NK-92 treated with Interleukin-12 subunit alpha and Interleukin-12 subunit beta, amount 100 ng/mL, for 24 hours (cell line): ENCODE data around the gene P2RY12.
"Not testable (repeated sequence)": the region's sequence is repeated elsewhere in the genome, so short reads cannot be mapped to it uniquely, and the experiment has no call there.

ENCODE experiments used
- DNase-seq: peaks from one replicate; lab custom pipeline; 2025; lab: John Stamatoyannopoulos, UW

P2RY12 gene

DNA sequence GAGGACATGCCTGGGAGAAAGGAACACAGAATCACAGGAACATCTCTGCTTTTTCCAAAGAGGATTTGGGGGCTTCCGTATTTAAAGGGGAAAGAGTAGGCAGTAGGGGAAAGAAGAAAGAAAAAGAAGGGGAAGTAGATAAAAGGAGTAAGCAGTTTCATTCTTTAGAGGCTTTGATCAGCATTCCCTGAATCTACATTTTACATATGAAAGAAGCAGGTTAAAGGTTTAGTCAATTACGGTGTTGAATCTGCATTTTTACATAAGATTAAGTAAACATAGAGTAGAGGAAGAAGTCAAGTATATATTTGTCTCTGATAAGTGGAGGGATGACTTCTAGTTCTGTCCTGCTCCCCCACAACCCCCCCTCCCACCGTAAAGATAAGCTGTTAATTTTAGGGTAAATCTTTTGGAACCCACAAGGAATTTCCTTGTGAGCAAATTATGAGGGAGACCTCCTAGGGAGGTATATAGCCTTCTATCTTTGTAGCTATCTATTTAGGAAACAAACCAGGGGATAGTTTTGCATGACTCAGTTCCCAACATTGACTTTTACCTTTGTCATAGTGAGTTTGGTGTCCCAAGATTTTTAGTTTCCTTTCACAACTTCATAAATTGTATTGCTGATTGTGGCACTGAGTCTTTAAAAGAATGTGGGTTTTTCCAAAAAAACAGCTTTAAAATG lies 8.7 kb upstream of the P2RY12 start:
- DNase-seq: no peak

DNA sequence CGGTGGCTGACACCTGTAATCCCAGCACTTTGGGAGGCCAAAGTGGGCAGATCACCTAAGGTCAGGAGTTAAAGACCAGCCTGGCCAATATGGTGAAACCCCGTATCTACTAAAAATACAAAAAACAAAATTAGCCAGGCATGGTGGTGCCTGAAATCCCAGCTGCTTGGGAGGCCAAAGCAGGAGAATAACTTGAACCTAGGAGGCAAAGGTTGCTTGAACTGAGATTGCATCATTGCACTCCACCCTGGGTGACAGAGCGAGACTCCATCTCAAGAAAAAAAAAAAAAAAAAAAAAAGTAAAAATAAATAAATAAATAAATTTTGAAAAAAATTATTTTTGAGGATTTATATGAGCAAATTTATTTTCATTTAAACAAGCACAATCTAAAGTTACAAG lies 7.6 kb upstream of the P2RY12 start:
- not testable (repeated sequence) for DNase-seq

DNA sequence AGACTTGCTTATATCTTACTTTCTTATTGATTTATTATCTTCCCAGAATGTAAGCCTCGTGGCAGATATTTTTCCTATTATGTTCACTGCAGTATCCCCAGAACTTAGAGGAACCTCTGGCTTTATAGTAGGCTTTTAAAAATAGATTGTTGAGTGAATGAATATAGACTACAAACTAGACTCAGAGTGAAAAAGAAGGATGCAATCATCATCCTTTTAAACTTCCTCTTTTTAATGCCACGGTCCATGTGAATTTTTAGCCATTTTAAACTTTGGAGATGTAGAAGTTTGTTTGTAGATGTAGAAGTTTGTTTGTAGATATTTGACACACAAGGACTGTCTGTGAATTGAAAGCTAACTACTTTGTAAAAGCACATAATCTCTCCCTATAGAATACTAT lies 7.2 kb upstream of the P2RY12 start:
- DNase-seq: no peak

DNA sequence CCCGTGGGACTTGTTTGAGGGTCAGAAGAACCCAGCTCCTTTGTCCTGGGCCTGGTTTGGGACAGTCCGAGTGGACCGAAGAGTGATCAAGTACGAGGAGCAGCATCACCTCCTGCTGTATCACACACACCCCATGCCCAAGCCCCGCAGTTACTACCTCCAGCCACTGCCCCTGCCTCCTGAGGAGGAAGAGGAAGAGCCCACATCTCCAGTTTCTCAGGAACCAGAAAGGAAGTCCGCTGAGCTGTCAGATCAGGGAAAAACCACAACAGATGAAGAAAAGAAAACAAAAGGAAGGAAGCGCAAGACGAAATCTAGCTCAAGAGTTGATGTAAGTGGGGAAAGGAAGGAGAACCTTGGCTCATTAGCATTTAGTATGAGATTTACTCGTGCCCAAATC lies 3.3 kb upstream of the P2RY12 start:
- DNase-seq: no peak

DNA sequence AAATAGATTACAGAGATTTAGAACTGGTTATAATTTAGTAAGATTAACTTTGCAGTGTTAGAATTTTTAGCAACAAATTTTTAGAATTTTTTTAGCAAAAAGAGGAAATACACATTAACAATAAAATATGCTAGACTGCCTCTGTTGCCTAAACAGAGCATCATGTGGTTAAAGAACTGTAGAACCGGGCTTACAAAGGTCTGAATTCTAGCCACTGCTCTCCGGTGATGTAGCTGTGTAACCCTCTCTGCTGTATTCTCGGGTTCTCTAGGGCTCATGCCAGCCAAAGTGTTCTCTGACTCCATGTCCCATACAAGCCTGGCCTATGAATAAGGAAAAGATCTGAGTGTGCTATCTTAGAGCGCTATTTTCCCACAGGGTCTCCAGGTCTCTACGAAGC lies 2.9 kb upstream of the P2RY12 start:
- no peak for DNase-seq

DNA sequence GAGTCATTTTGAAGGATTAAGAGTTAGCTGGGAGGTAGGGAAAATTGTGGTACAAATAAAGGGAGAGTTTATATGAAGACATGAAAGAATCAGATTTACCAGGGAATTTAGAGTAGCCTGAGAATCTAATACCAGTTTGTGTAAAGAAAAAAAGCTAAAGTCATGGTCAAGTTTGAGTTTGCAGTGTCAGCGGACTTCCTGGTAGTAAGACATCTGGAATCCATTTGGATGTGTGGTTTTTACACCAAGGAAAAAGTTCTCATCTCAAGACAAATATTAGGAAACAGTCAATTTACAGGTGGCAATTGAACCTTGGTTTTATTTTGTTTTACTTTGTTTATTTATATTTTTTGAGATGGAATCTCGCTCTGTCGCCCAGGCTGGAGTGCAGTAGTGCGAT lies 1.5 kb upstream of the P2RY12 start:
- no peak for DNase-seq

DNA sequence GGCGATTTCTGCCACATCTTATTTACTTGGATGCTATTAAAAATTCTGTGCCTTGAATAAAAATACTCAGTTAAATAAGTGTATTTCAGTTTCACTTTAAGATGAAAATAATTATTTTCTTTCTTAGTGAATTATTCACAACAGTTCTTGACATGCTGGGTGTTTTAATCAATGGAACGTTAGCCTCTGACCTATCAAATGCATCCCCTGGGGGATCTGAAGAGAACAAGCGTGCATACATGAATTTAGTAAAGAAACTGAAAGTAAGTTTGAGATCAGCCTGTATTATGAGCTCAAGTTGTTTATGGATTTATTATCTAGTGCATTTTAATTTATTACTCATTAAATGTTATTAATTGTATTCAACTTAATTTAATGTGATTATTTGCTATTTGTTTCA lies 597 bp downstream of the P2RY12 start:
- no peak for DNase-seq

DNA sequence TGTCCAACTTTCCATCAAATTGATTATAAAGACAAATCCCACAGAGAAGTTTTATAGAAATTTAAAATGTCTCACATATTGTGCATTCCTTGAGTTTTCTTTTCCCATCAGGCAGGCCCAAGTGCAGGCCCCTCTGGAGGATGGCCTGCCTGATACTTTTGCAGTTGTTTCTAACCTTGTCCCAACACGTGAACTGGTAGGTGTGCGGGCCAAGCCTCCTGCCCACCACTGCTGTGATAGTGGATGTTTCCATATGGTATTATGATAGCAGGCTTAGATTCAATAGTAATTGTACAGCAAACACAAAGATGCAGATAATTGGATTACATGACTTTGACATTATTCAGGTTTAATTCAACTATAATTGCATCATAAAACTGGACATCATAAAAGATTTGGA lies 1.4 kb downstream of the P2RY12 start:
- DNase-seq: no peak

DNA sequence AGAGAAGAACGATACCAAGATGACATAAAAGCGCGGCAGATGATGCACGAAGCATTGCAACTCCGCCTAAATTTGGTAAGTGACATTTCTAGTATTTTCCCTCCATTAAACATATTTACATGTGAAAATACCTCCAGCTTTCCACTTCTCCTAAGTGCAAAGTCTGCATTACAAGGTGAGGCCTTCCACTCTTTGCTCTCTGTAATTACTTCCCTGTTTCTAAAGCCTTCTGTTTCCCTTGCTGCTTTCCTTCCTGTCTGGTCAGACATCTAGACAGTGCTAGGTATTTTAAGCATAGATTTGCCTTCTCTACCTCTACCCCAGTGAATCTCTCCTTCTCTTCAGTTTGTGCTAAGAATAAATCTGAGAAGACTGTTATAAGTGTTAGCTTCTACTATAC lies 1.9 kb downstream of the P2RY12 start:
- DNase-seq: no peak

DNA sequence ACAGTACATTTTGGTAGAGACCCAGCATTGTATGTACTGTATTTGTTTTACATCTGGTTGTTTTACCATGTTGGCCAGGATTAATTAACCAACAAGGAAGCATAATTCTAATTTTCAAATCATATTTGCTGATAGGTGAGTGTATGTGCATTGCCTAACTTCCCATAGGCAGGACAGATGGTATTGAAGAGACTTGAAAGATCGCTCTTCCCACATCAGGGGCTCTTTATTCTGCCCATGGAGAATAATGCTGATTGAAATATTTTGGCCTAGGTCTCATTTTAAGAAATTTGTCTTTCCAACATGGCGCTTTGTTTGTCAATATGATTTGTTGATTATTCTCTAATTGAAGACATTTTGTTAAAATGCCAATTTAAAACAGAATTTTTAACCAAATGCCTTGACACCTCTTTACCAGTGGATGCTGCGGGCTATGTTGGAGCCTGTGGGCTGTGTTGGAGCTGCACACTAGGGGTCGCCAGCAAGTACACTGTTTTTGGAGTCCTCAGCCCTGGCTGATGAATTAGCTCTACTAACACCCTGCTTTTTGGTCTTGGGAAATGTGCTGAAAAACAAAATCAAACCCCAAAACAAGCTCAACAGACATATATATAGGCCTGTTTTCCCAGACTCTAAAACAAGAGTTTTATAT lies 5.3 kb downstream of the P2RY12 start:
- DNase-seq: no peak

DNA sequence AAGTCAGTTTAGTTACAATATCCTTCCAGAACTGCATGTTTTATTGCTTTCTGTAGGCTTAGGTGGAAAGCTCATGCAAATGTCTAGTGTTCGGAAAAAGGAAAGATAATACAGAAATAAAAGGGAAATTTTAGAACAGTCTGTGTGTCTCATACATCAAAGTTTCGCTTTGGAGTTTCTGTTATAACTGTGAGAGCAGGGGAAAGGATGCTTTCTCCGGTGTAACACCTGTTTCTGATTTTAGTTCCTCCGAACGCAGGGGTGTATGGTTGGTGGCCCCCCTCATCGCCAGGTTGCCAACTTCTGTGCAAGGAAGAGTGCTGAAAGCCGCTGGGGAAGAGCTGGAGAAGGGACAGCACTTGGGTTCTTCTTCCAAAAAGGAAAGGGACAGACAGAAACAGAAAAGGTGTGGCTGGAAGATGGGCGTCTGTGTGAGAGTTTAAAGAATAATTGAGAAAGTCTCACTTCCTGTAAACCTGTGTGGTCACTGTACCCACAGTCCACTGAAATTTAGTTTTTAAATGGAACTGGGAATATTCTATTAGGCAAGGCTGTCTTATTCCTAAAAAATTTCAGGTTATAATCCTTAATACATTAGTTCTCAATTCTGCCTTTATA lies 6.7 kb downstream of the P2RY12 start:
- DNase-seq: no peak

DNA sequence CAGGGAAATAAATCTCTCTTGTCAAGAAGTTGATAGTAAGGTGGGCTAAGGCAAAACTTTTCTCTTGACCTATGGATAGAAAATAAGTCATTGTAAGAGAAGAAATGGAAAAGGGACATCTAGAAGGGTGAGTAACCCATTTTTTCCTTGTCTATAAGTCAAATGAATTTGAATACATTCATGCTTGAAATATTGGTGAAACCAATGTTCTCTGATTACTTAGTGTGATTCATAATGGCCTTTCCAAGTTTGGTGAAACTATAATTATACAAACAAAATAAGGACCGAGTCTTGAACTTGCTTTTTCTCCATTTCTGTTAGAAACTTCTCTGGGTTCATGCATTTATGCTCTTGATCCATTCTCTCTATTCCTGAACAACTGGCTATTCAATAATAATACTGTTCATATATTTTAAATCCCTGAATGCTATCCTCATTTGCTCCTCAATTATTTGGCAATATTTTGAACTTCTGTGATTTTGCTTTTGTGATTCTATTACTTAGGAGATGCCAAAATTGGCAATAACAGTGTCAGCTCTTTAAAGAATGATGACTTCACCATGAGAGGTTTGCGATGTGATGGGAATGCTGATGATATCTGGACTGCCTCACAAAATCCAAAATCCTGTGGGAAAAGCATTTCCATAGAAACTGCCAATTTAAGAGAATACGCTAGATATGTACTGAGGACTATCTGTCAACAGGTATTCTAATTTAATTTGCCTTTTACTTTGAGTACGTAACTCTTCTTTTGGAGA lies 12.3 kb downstream of the P2RY12 start:
- DNase-seq: no peak

DNA sequence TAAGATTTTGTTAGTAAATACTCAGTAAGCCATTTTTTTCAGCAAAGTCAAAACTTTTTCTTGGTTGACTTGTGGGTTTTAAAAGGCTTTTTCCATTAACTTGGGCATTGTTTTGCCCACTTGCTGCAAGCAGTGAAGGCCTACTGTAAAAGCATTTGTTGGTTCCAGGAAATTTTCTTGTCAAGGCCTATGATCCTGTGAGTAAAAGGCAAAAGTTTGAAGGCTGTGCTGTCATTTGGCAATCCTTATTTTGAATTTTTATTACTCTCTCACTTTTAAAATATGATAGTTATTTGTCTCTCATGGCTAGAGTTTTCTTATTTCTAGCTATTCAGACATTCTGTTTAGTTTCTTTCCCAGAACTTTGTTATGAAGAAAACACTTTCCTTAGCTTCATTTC lies 13.0 kb downstream of the P2RY12 start:
- no peak for DNase-seq

DNA sequence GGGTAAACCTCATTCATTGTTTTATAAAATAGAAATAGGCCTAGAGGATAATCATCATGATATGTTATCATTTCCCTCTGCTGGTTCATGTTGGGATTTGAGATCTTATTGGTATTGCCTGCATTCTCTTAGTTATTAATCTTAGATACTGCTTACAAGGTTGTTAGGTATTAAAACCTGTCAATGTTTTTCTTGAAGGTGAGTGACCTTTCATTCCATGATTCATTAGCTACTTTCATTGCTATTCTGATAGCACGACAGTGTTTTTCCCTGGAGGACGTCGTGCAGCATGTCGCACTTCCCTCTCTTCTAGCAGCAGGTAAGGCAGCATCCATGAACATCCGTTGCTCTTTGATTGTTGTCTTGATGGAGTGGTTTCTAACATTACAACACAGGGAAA lies 17.1 kb downstream of the P2RY12 start:
- DNase-seq: no peak

DNA sequence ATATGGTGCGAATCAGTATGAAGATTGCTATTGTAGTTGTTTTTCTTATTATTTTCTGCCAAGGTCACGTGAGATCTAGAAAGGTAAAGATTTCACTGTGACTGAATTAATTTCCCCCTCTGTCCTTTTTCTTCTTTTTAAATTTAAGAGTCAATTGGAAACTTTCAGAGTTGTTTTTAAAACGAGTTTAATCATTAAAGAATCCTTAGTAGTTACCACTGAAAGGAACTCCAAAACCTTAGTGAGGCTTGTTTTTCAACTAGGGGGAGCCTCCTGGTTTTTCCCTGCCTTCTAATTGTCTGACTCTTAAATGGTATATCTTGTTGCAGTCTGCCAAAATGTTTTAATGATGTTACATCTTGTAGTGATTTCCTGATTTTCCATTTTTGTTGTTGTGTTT lies 17.6 kb downstream of the P2RY12 start:
- DNase-seq: no peak

DNA sequence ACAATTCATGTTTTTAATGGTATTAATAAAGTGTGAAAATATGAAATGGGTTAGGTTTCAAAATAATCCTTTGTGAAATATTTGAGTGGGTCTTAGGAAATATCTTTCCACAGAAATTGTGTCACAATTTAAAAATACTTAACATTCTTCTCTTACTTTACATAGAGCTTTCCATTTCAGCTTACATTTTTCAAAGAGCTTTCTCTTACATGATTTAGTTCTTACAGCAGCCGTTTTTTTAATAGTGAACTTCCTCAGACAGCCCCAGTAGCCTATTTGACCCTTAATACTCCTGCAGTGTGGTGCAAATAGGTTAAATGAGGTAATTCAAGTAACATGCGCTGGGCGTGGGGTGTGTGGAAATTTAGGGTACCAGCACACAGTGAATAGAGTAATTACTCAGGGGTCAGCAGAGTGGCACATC lies 21.8 kb downstream of the P2RY12 start:
- no peak for DNase-seq

DNA sequence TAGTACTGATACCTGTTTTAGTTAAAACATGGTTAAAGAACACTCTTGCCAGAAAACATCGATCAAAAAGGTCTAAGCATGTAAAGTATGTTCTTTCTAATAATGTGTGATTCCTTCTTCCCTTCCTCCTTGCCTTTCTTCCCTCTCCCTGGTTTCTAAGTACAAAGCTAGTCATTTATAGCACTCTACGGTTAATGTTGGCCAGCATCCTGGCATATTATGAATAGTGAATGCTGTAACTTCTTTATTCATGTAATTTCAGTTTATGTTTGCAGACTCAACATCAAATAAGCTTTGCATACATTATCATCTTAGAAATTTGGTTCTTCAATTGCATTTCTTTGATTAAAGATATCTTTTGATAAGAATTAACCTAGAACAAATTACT lies 27.1 kb downstream of the P2RY12 start:
- no peak for DNase-seq

DNA sequence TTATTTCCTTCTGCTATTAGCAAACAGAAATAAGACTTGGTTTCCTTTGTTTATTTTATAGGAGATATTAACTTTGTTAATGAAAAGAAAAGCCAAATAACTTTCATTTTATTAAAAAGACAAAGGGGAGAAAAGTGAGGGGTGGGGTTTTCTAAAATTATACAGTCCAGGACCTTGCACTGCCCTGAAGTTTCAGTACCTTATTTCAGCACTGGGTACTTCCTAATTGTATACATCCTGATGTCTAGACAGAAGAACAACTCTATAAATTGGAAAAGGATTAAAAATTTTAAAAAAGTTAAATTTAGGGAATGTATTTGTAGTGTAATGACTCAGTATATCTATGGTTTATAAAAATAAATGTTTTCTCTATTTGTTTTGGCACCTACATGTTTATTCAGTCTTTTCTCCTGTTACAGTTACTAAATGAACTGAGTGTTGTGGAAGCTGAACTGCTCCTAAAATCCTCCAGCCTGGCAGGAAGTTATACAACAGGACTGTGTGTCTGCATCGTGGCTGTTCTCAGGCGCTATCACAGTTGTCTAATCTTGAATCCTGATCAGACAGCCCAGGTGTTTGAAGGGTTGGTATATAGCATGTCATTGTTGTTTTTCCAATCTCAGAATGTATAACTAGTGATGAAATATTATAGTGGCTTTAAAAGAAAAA lies 27.6 kb downstream of the P2RY12 start:
- DNase-seq: no peak

DNA sequence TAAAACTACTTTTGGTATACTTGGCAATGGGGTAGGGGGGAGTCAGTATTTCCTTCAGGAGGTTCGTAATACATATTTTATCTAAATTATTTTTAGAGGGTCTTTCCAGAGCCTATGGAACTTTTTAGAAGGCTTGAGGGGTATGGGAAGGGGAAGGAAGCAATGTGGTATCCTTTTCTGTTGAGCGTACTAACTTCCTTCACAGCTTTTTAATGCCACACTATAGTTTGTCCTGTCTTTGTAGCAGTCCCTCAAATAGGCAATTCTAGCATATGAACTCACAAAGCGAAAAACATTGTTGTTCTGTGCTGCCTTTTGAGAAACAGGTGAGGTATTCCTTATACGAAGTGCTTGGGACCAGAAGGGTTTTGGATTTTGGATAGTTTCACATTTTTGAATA lies 32.9 kb downstream of the P2RY12 start:
- no peak for DNase-seq

DNA sequence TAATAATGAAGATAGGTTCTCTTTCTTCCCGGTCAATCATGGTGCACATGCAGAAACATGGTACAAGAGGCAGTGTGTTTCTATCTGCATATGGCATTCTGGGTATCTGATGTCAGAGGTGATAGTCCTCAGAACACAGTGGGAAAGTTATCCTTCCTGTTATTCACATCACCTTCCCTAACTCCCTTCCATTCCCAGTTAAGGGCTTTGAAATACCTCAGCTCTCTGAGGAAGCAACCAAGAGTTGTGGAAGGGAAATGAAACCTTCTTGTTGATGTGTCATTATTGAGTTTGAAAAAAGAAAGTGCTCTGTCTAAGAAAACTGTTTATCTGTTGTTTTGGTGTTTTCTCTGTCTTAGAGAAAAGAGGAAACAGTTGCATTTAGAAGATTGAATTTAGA lies 33.3 kb downstream of the P2RY12 start:
- no peak for DNase-seq

DNA sequence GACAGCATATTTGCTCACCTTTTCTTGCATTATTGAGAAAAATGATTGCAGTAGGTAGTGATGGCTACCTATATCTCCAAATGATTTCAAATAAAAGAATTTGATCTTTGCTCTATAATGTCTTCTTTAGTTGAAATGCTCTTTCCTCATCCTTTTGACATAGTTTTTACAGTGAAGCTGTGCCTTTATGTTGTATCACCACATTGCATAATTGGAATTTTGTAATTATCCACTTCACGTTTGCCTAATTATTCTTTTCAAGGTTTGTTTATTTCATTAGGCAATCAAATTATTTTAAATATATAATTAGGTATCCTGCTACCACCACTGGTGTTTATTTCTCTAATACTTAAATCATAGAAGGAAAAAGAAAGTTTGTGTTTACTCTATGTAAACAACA lies 33.9 kb downstream of the P2RY12 start:
- no peak for DNase-seq

DNA sequence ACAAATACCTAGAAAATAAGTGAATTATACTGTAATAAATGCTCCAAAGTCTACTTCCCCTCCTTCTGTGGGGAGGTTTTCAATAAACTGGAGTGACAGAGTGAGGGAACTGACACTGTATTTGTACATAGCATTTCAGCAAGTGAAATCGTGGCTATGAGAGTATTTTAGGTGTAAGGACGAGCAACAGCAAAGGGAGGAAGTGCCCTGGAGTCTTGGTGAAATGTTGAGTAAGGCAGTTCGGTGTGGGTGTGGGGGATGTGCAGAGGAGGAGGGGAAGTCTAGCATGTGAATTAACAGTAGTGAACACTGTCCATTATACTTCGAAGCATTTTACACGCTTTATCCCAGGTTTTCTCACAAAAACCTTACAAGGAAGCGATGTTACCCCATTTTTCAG lies 37.1 kb downstream of the P2RY12 start:
- DNase-seq: no peak
